Measurements from ENCODE around the gene RBP3.

Gene RBP3

DNA sequence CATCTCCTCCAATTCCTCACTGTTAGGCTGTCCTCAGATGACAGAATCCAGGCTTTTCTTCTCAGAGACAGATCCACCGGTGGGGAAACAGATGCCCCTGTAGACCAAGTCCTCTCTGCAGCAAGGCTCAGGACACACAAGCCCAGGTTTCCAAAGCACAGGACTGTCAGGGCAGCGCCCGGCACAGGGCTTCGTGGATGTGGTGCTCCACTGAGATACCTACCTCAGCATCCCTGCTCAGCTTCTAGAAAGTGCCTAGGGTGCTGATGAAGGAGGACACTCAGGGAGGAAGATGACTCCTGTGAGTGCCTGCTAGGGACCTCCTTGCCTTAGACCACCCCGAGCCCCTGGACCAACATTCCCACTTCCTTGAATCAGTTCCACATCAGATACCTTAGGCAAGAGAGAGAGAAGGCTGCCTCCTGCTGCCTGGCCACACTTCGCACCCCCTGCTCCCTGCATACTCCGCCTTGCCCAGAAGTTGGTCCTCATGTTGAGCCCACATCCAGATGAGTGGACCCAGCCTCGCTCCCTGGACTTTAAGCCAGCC, 8.9 kb upstream of the RBP3 start:
- no peak for DNase-seq

- DNase-seq = no peak
Measured at GRCh38 chr10:47339759-47340607, 8.2 kb upstream of the RBP3 start.

- DNase-seq = peak in 1 of 2 experiments; percentile 21
Measured at GRCh38 chr10:47340608-47341170, 7.5 kb upstream of the RBP3 start.

DNA sequence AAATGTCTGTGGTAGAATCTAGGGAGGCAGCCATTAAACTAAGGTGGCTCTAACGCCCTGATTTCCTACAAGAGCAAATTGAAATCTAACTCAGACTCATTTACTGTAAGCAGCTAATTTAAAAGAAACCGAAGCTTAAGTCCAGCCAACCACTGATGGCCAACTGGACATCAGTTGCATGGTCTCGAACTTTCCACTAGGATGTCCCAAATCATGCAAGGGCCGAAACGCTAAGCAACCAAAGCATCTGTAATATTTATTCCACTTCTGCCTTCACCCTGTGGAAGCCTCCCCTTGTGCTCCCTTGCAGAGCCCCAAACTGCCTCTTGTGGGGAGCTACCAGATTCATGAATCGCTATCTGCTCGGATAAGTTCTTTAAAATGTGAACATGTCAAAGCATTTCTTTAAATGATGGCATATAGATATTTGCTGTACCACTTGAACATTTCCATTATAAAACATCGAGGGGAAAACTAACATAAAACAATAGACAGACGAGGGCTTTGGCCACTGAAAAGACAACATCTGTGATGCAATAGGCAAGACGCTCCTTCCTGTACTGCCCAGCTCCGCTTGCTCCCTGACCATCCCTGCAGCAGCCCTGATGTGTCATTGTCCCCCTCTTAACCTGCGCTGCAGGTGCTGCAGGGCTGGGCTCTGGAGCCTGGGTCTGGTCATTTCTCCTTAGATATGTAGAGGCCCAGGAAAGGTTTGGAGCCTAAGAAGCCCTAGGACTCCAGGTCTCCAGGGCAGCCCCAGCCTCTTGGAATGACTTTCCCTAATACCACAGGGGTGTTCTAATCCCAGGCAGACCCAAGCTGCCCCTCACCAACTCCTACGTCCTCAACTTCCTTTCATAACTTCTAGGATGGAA, 2.9 kb upstream of the RBP3 start:
- no peak for DNase-seq

GRCh38 chr10:47346581-47347302, 1.4 kb upstream of the RBP3 start:
- no peak for DNase-seq

GRCh38 chr10:47347303-47347675, 874 bp upstream of the RBP3 start:
- no peak for DNase-seq

- DNase-seq = no peak
Measured at GRCh38 chr10:47348661-47349470, 703 bp downstream of the RBP3 start.

GRCh38 chr10:47349516-47349915, 1.4 kb downstream of the RBP3 start:
- no peak for DNase-seq

DNA sequence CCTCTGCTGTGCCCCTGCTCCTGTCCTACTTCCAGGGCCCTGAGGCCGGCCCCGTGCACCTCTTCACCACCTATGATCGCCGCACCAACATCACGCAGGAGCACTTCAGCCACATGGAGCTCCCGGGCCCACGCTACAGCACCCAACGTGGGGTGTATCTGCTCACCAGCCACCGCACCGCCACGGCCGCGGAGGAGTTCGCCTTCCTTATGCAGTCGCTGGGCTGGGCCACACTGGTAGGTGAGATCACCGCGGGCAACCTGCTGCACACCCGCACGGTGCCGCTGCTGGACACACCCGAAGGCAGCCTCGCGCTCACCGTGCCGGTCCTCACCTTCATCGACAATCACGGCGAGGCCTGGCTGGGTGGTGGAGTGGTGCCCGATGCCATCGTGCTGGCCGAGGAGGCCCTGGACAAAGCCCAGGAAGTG, 1.8 kb downstream of the RBP3 start:
- no peak for DNase-seq

- DNase-seq = no peak
Measured at GRCh38 chr10:47350671-47351640, 2.8 kb downstream of the RBP3 start.

GRCh38 chr10:47351899-47352815, 4.0 kb downstream of the RBP3 start:
- DNase-seq = no peak

GRCh38 chr10:47353351-47353750, 5.2 kb downstream of the RBP3 start:
- no peak for DNase-seq

DNA sequence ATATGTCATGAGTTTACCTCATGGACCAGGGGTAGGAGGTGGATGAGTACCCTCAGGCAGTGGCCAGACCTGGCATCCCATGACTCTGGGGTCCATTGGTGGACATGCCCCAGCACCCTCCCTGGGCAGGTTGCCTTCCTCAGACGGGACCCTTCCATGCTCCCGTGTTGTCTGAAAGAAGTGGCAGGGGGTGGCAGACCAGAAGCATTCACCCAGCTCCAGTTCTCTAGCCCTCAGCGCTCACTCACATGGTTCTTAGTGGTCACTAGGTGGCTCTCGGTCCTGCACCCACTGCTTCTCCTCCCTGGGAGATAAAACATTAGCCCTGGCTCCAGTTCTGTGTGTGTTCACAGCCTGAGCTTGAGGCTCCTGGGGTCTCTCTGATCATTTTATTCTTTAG, 6.0 kb downstream of the RBP3 start:
- DNase-seq = peak in 1 of 2 experiments; percentile 8

DNA sequence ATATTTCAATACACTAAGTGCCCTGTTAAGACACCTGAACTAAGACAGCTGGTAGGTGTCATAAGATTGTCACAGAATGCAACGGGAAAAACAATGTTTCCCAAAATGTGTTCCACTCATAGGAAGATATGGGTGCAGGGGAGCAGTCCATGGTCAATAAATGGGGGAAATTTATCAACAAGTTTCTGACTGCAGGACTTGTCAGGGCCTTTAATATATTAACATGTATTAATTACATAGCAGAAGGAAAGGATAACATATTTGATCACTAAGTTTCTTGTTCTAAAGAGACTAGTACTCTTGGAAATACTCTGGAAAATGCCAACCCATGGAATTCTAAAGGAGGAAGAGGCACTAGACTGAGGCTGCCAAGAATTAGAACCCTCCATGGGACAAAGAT, 6.7 kb downstream of the RBP3 start:
- DNase-seq = no peak

- DNase-seq = no peak
Measured at GRCh38 chr10:47356708-47357107, 8.5 kb downstream of the RBP3 start.

DNA sequence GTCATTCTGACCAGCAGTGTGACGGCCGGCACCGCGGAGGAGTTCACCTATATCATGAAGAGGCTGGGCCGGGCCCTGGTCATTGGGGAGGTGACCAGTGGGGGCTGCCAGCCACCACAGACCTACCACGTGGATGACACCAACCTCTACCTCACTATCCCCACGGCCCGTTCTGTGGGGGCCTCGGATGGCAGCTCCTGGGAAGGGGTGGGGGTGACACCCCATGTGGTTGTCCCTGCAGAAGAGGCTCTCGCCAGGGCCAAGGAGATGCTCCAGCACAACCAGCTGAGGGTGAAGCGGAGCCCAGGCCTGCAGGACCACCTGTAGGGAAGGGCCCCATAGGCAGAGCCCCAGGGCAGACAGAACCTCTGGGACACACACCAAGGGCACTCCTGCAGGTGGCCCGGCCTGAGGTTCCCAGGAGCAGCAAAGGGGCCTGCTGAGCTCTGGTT, 9.0 kb downstream of the RBP3 start:
- no peak for DNase-seq

DNA sequence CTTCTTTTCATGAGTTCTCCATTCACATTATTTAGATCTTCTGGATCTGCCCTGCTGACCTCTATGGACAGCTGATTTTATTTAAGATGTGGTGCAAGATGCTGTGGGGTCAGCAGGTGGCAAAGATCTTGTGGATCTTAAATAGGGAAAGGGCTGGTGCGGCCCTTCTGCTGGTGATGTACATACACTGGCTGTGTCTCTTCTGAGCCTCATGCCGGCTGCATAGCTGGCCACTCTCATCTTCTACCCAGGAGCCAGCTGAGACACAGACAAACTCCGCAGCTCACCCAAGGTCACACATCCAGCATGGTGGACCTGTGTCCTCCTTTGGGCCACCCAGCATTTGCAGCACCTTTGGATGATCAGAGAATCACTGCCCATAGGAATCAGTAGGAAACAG, 9.7 kb downstream of the RBP3 start:
- no peak for DNase-seq

GRCh38 chr10:47358457-47358856, 10.3 kb downstream of the RBP3 start:
- no peak for DNase-seq

GRCh38 chr10:47359101-47359500, 10.9 kb downstream of the RBP3 start:
- DNase-seq = no peak

Measured in SW 1271 (cell line).